ENCODE results near the gene SCGN. TPM values are rescaled to one million over a fixed set of nuclear protein-coding genes. Genes with fewer than 3 reads are reported as not detected.

Gene SCGN
- total and polyA plus RNA-seq, 9 of the 15 experiments (the other 6 are each of a cell fraction or from before 2014, with no cell fraction given), result not detected

GRCh38 chr6:25706314-25707014 is 54.4 kb downstream of the SCGN start:
- ChIA-PET POLR2A (interaction anchor here (0.7 to 1.4 kb wide), 3 partner anchors 10 to 320 kb away, joined by 3 to 4 read pairs (median 4); no protein-coding TSS in a partner anchor), CTCF (ENCODE audit: low intra/inter-chr PET ratio) (no interaction called here)
- H3K27ac ChIP-seq (ENCODE audit: extremely low read depth, low read depth, low read length), result no peak overlapping the region
- FAIRE-seq (peak; percentile 35), DNase-seq (ENCODE audit: extremely low read depth in 1 of 4, low spot score in 3 of 4) (peak in 1 of 4 experiments; percentile 37), ATAC-seq (peak; percentile 55; the same call in 2 of the 3 replicates)
- H2AFZ ChIP-seq (ENCODE audit: low read depth, low read length), result no peak overlapping the region
- in situ Hi-C loops (cut with MboI), result no loop called here
- H3K79me2 ChIP-seq (ENCODE audit: control insufficient read depth, insufficient read depth, low read length), result no peaks in the 10 kb centered on the region
- no peaks in the 10 kb centered on the region; a peak in 1 of 5 replicates for H3K4me1 ChIP-seq (replicated peaks in 1 of 2; ENCODE audit: control insufficient read depth in 2 of 2, insufficient read depth in 2 of 2, low read length in 2 of 2)
- H3K9me1 ChIP-seq (ENCODE audit: control insufficient read depth, insufficient read depth, low read length), result no peaks in the 10 kb centered on the region
- H4K20me1 ChIP-seq (replicated peaks; ENCODE audit: control insufficient read depth, insufficient read depth, low read length), result no peaks in the 10 kb centered on the region
- H3K9ac ChIP-seq (ENCODE audit: insufficient read depth in 1 of 2, low read depth in 2 of 2, low read length in 2 of 2), result no peak overlapping the region
- H3K9me3 ChIP-seq (replicated peaks; ENCODE audit: control insufficient read depth, insufficient read depth, low read depth, low read length), result no peaks in the 10 kb centered on the region
- H3K4me2 ChIP-seq (ENCODE audit: insufficient read depth, low read length), result no peak overlapping the region
- no TSS peak for BruUV-seq (replicated peaks)
- intact Hi-C loops (cut with micrococcal nuclease), result no loop called here
- H3K4me3 ChIP-seq, result no peak overlapping the region
- 8% methylated on average over 6 of the region's 6 CpGs for WGBS (ENCODE audit: insufficient coverage, low coverage, missing lambda C conversion rate)
- 0 out of 2 replicates have a peak, but pooled peaks have one; percentile 31 for TF ChIP-seq ZBTB17 (CRISPR knock-in tag; IDR thresholded peaks at IDR 0.05)
- TF ChIP-seq ZNF449 (CRISPR knock-in tag; IDR thresholded peaks at IDR 0.05), result no peak
- no peak for TF ChIP-seq BRF2 (IDR thresholded peaks at IDR 0.05; ENCODE audit: borderline replicate concordance, insufficient read depth, insufficient read length)
- TF ChIP-seq CEBPB (tag; IDR thresholded peaks at IDR 0.05), result peak; percentile 79
- TF ChIP-seq NFIC (IDR thresholded peaks at IDR 0.05), result peak; percentile 89
- TF ChIP-seq ZNF431 (CRISPR knock-in tag; IDR thresholded peaks at IDR 0.05), result no peak
- no peaks in the 10 kb centered on the region for H3K36me3 ChIP-seq (ENCODE audit: control insufficient read depth, insufficient read depth, low read length)
- peaks cover 3 to 13% of the 10 kb centered on the region in 2 experiments for H3K27me3 ChIP-seq (ENCODE audit: control insufficient read depth in 2 of 2, insufficient read depth in 2 of 2, low read length in 2 of 2)

All from K562 (cell line).